Breast epithelium (tissue), 3 donors: ENCODE results near the gene SYNJ2.

Experiments used
- POLR2AphosphoS5 ChIP-seq, 3 donors: sonication (generic); formaldehyde crosslinking; IDR thresholded peaks; one replicate each; pipeline ENCODE4 v1.6.1; 2017; ENCODE audit warnings: antibody characterized with exemption in 3 of 3
- TF ChIP-seq, protein P1 (sequence below), 3 donors: fragments of 450-650 bp; IDR thresholded peaks; one replicate each; pipeline ENCODE4 v1.5.1; 2016 to 2017; ENCODE audit warnings: antibody characterized with exemption in 3 of 3, mild to moderate bottlenecking in 3 of 3, moderate library complexity in 3 of 3

DNA sequence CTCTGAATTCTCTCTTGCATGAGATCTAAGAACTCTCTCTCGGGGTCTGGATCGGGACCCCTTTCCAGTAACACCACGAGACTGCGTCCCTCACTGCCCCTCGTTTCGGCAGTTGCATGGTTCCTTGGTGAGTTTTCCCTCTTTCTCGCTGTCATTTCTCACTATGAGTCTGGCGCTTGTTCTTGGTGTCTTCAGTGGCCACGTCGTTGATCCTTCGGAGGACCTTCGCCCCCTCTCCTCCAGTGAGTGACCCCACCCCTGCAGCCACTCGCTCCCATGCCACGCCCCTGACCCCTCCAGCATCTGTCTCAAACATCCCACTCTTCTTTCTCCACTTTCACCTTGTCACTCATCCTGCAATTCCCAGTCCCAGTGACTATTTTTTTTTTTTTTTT lies 23.0 kb downstream of the SYNJ2 start:
- no peak for TF ChIP-seq POLR2AphosphoS5 (IDR thresholded peaks at IDR 0.05)
- TF ChIP-seq, protein P1, sequence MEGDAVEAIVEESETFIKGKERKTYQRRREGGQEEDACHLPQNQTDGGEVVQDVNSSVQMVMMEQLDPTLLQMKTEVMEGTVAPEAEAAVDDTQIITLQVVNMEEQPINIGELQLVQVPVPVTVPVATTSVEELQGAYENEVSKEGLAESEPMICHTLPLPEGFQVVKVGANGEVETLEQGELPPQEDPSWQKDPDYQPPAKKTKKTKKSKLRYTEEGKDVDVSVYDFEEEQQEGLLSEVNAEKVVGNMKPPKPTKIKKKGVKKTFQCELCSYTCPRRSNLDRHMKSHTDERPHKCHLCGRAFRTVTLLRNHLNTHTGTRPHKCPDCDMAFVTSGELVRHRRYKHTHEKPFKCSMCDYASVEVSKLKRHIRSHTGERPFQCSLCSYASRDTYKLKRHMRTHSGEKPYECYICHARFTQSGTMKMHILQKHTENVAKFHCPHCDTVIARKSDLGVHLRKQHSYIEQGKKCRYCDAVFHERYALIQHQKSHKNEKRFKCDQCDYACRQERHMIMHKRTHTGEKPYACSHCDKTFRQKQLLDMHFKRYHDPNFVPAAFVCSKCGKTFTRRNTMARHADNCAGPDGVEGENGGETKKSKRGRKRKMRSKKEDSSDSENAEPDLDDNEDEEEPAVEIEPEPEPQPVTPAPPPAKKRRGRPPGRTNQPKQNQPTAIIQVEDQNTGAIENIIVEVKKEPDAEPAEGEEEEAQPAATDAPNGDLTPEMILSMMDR (IDR thresholded peaks at IDR 0.05) = no peak
